A673 (cell line): ENCODE data around the gene GRHL3.

Experiments used
- CTCF ChIP-seq: fragments of 300-800, 200-600 bp; sonication (generic); conservative IDR thresholded peaks from 2 replicates; pipeline ENCODE4 v1.5.1; 2017; ENCODE audit warnings: low read depth, mild to moderate bottlenecking, antibody characterized with exemption, low read length, moderate library complexity, mixed read lengths
- EZH2 ChIP-seq: fragments of 200-600 bp; sonication (generic); IDR thresholded peaks from 2 replicates; pipeline ENCODE4 v1.6.1; 2017; ENCODE audit warnings: borderline replicate concordance, low read depth, mild to moderate bottlenecking, mixed read lengths, antibody characterized with exemption, low read length; ENCODE audit not compliant: poor library complexity, severe bottlenecking

- TF ChIP-seq CTCF (no peak), EZH2 (no peak)
Measured at GRCh38 chr1:24300971-24301784, 18.0 kb upstream of the GRHL3 start.
